Mammary epithelial cell (primary cell): Measurements from ENCODE around the gene COQ8B.

ENCODE experiments used
- EZH2 ChIP-seq: IDR thresholded peaks from 2 replicates; pipeline ENCODE4 v1.6.1; 2012; ENCODE audit warnings: low read length, inconsistent platforms, borderline replicate concordance
- TF ChIP-seq, protein P1 (sequence below), 2 donors: IDR thresholded peaks in 1 of 2; conservative IDR thresholded peaks in 1 of 2; 2 replicates each; pipeline ENCODE4 v1.5.1; 2011 to 2012; ENCODE audit warnings: inconsistent platforms in 2 of 2, low read length in 2 of 2, mild to moderate bottlenecking in 2 of 2, control low read depth in 1 of 2, low read depth in 1 of 2; ENCODE audit not compliant: insufficient read depth in 1 of 2; ENCODE audit errors: extremely low read depth in 1 of 2

DNA sequence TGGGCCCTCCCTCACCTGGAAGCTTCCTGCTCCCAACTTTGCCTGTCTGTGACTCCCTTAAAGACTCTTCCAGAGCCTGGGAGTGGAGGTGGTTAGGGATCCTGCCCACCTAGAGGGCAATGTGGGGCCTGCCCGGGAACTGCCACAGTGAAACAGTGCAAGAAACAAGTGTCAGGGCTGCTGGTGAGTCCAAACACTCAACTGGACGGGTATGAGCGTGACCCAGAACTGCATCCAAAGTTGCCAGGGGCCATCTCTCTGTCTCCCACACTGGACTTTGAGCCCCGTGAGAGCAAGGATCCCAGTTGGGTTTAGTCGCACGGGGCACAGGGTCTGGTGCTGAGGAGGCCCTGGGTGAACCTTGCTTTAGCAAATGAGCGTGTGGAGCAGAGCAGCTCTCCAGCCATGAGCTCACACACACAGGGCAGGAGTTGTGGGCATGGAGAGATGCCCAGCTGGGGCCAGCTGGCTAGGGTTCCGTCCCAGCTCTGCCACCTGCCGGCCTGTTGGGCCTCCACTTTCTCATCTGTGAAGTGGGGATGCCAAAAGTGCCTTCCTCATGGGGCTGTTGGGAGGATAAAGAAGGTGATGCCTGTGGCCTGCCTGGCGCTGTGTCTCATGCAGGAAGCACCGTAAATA lies 23.4 kb downstream of the COQ8B start:
- TF ChIP-seq, protein P1, sequence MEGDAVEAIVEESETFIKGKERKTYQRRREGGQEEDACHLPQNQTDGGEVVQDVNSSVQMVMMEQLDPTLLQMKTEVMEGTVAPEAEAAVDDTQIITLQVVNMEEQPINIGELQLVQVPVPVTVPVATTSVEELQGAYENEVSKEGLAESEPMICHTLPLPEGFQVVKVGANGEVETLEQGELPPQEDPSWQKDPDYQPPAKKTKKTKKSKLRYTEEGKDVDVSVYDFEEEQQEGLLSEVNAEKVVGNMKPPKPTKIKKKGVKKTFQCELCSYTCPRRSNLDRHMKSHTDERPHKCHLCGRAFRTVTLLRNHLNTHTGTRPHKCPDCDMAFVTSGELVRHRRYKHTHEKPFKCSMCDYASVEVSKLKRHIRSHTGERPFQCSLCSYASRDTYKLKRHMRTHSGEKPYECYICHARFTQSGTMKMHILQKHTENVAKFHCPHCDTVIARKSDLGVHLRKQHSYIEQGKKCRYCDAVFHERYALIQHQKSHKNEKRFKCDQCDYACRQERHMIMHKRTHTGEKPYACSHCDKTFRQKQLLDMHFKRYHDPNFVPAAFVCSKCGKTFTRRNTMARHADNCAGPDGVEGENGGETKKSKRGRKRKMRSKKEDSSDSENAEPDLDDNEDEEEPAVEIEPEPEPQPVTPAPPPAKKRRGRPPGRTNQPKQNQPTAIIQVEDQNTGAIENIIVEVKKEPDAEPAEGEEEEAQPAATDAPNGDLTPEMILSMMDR (conservative IDR thresholded peaks at IDR 0.05 in 1 of 2, IDR thresholded peaks at IDR 0.05 in 1 of 2; ENCODE audit: extremely low read depth in 1 of 2, insufficient read depth in 1 of 2, low read depth in 1 of 2, low read length in 2 of 2) = no peak
- no peak for TF ChIP-seq EZH2
